ENCODE data around the gene ZNF554. TPM values are rescaled to one million over a fixed set of nuclear protein-coding genes. Genes with fewer than 3 reads are reported as not detected.
A peak's percentile ranks its signal among the peaks of the same experiment; 100 is the strongest.

Gene ZNF554
- total RNA-seq, 2 experiments from 2014 or later = 0.83 to 1.5 TPM

- H3K9me3 Mint-ChIP-seq = no peaks in the 10 kb centered on the region
- POLR2A ChIA-PET = interaction anchor here (1.2 kb wide), 1 partner anchor 483 kb away, joined by 3 read pairs; no protein-coding TSS in a partner anchor
- H3K4me1 Mint-ChIP-seq (ENCODE audit: low read depth) = peaks cover 50% of the 10 kb centered on the region
- no peak for TF ChIP-seq CTCF (IDR thresholded peaks at IDR 0.05)
- H3K27me3 Mint-ChIP-seq = no peaks in the 10 kb centered on the region
- CTCF ChIA-PET = interaction anchor here (1.1 kb wide), 1 partner anchor 30 kb away, joined by 3 read pairs; no protein-coding TSS in a partner anchor
- no peak overlapping the region for H3K4me3 Mint-ChIP-seq
- intact Hi-C loops (cut with micrococcal nuclease) = loop anchor here (10.0 kb wide), 1 partner anchor 255 kb away; no protein-coding TSS in a partner anchor
- H3K36me3 Mint-ChIP-seq (ENCODE audit: low read depth) = peaks cover 21% of the 10 kb centered on the region
- H3K27ac Mint-ChIP-seq = peak overlapping the region; percentile 41
- DNase-seq (no peak), ATAC-seq (no peak)
Observed at GRCh38 chr19:2780284-2780683, 39.4 kb upstream of the ZNF554 start.

- Mint-ChIP-seq H3K4me1 (ENCODE audit: low read depth) (peaks cover 47% of the 10 kb centered on the region), H3K27ac (peak overlapping the region; percentile 98), H3K4me3 (peak overlapping the region; percentile 93), H3K36me3 (ENCODE audit: low read depth) (peaks cover 21% of the 10 kb centered on the region), H3K27me3 (no peaks in the 10 kb centered on the region), H3K9me3 (no peaks in the 10 kb centered on the region)
- no peak for ATAC-seq
- CTCF ChIA-PET = interaction anchor here (1.0 kb wide), 1 partner anchor 90 kb away, joined by 4 read pairs; no protein-coding TSS in a partner anchor
- POLR2A ChIA-PET = interaction anchor here (0.6 to 1.8 kb wide), 5 partner anchors 23 to 496 kb away, joined by 3 to 6 read pairs (median 3); no protein-coding TSS in a partner anchor
- no peak for TF ChIP-seq CTCF (IDR thresholded peaks at IDR 0.05)
- DNase-seq = peak; percentile 33
- intact Hi-C loops (cut with micrococcal nuclease) = loop anchor here (10.0 kb wide), 1 partner anchor 252 kb away; no protein-coding TSS in a partner anchor
Observed at GRCh38 chr19:2782329-2782935, 37.2 kb upstream of the ZNF554 start.

- intact Hi-C loops (cut with micrococcal nuclease) = loop anchor here (10.0 kb wide), 1 partner anchor 252 kb away; no protein-coding TSS in a partner anchor
- DNase-seq = peak; percentile 99
- peaks cover 24% of the 10 kb centered on the region for H3K36me3 Mint-ChIP-seq (ENCODE audit: low read depth)
- peak within 1 kb of the TSS; percentile 98 for H3K27ac Mint-ChIP-seq
- ChIA-PET POLR2A (interaction anchor here (0.5 to 1.8 kb wide), 7 partner anchors 18 to 497 kb away, joined by 3 to 6 read pairs (median 3); no protein-coding TSS in a partner anchor), CTCF (interaction anchor here (1.0 kb wide), 1 partner anchor 90 kb away, joined by 4 read pairs; no protein-coding TSS in a partner anchor)
- H3K9me3 Mint-ChIP-seq = no peaks in the 10 kb centered on the region
- ATAC-seq = peak; percentile 79
- no peaks in the 10 kb centered on the region for H3K27me3 Mint-ChIP-seq
- no peak for TF ChIP-seq CTCF (IDR thresholded peaks at IDR 0.05)
- H3K4me1 Mint-ChIP-seq (ENCODE audit: low read depth) = peaks cover 47% of the 10 kb centered on the region
- peak within 1 kb of the TSS; percentile 93 for H3K4me3 Mint-ChIP-seq
Observed at GRCh38 chr19:2782936-2783780, 36.5 kb upstream of the ZNF554 start, which contains the start of gene SGTA. Gene SGTA (minus strand): TSS chr19:2783273. CDS start chr19:2769068, 14,205 bp downstream.

GRCh38 chr19:2783781-2784145, 35.9 kb upstream of the ZNF554 start:
- no peaks in the 10 kb centered on the region for H3K9me3 Mint-ChIP-seq
- H3K36me3 Mint-ChIP-seq (ENCODE audit: low read depth) = peaks cover 26% of the 10 kb centered on the region
- H3K4me1 Mint-ChIP-seq (ENCODE audit: low read depth) = peaks cover 47% of the 10 kb centered on the region

More at GRCh38 chr19:2783781-2784145, 35.9 kb upstream of the ZNF554 start:
- ChIA-PET POLR2A (interaction anchor here (0.5 to 1.8 kb wide), 5 partner anchors 19 to 307 kb away, joined by 3 to 6 read pairs (median 3); no protein-coding TSS in a partner anchor), CTCF (interaction anchor here (1.0 kb wide), 1 partner anchor 89 kb away, joined by 4 read pairs; no protein-coding TSS in a partner anchor)
- H3K27me3 Mint-ChIP-seq = no peaks in the 10 kb centered on the region
- no peak for ATAC-seq
- TF ChIP-seq CTCF (IDR thresholded peaks at IDR 0.05) = no peak
- peak overlapping the region; percentile 98 for H3K27ac Mint-ChIP-seq
- DNase-seq = no peak
- peak overlapping the region; percentile 93 for H3K4me3 Mint-ChIP-seq
- intact Hi-C loops (cut with micrococcal nuclease) = loop anchor here (10.0 kb wide), 1 partner anchor 251 kb away; no protein-coding TSS in a partner anchor
